Measurements from ENCODE around the gene CCL1.
"Not testable (repeated sequence)": the region's sequence is repeated elsewhere in the genome, so short reads cannot be mapped to it uniquely, and the experiment has no call there.

The CCL1 gene

GRCh38 chr17:34354637-34355036 lies 8.4 kb downstream of the CCL1 start:
- H3K4me1 ChIP-seq (ENCODE audit: insufficient read depth, low read length): no peaks in the 10 kb centered on the region
- H3K36me3 ChIP-seq (ENCODE audit: insufficient read depth, low read length): no peaks in the 10 kb centered on the region
- no peak overlapping the region for H3K4me3 ChIP-seq (ENCODE audit: low read depth in 1 of 2, low read length in 2 of 2)
- H3K27me3 ChIP-seq (ENCODE audit: control insufficient read depth in 1 of 2, insufficient read depth in 2 of 2, low read length in 2 of 2): no peaks in the 10 kb centered on the region
- no peak overlapping the region for H3K9ac ChIP-seq (ENCODE audit: low read length)
- no peaks in the 10 kb centered on the region for H3K9me3 ChIP-seq (ENCODE audit: low read length)
- no peak overlapping the region for H3K27ac ChIP-seq (ENCODE audit: low read depth, low read length)

- H3K9ac ChIP-seq (ENCODE audit: low read length): no peak overlapping the region
- H3K27ac ChIP-seq (ENCODE audit: low read depth, low read length): no peak overlapping the region
- no peaks in the 10 kb centered on the region for H3K9me3 ChIP-seq (ENCODE audit: low read length)
- H3K4me3 ChIP-seq (ENCODE audit: low read depth in 1 of 2, low read length in 2 of 2): no peak overlapping the region
- H3K4me1 ChIP-seq (ENCODE audit: insufficient read depth, low read length): no peaks in the 10 kb centered on the region
- H3K36me3 ChIP-seq (ENCODE audit: insufficient read depth, low read length): no peaks in the 10 kb centered on the region
- no peaks in the 10 kb centered on the region for H3K27me3 ChIP-seq (ENCODE audit: control insufficient read depth in 1 of 2, insufficient read depth in 2 of 2, low read length in 2 of 2)
These were observed 10.8 kb downstream of the CCL1 start for GRCh38 chr17:34352191-34352590.

- Histone ChIP-seq H3K27ac (ENCODE audit: low read depth, low read length) (no peak overlapping the region), H3K4me3 (ENCODE audit: low read depth in 1 of 2, low read length in 2 of 2) (no peak overlapping the region), H3K9me3 (ENCODE audit: low read length) (no peaks in the 10 kb centered on the region), H3K27me3 (ENCODE audit: control insufficient read depth in 1 of 2, insufficient read depth in 2 of 2, low read length in 2 of 2) (no peaks in the 10 kb centered on the region), H3K9ac (ENCODE audit: low read length) (no peak overlapping the region), H3K4me1 (ENCODE audit: insufficient read depth, low read length) (no peaks in the 10 kb centered on the region), H3K36me3 (ENCODE audit: insufficient read depth, low read length) (no peaks in the 10 kb centered on the region)
These were observed 11.9 kb downstream of the CCL1 start for GRCh38 chr17:34351096-34351495.

- H3K27me3 ChIP-seq (ENCODE audit: control insufficient read depth in 1 of 2, insufficient read depth in 2 of 2, low read length in 2 of 2): no peaks in the 10 kb centered on the region
- no peaks in the 10 kb centered on the region for H3K36me3 ChIP-seq (ENCODE audit: insufficient read depth, low read length)
These were observed 13.3 kb downstream of the CCL1 start for GRCh38 chr17:34349751-34350150.

GRCh38 chr17:34347063-34347462 lies 16.0 kb downstream of the CCL1 start:
- no peak overlapping the region for H3K27ac ChIP-seq (ENCODE audit: low read depth, low read length)
- no peak overlapping the region for H3K4me3 ChIP-seq (ENCODE audit: low read depth in 1 of 2, low read length in 2 of 2)
- no peaks in the 10 kb centered on the region for H3K27me3 ChIP-seq (ENCODE audit: control insufficient read depth in 1 of 2, insufficient read depth in 2 of 2, low read length in 2 of 2)
- no peaks in the 10 kb centered on the region for H3K9me3 ChIP-seq (ENCODE audit: low read length)
- no peaks in the 10 kb centered on the region for H3K4me1 ChIP-seq (ENCODE audit: insufficient read depth, low read length)
- H3K36me3 ChIP-seq (ENCODE audit: insufficient read depth, low read length): no peaks in the 10 kb centered on the region
- H3K9ac ChIP-seq (ENCODE audit: low read length): no peak overlapping the region

More at GRCh38 chr17:34349751-34350150, 13.3 kb downstream of the CCL1 start:
- H3K9me3 ChIP-seq (ENCODE audit: low read length): no peaks in the 10 kb centered on the region
- no peaks in the 10 kb centered on the region for H3K4me1 ChIP-seq (ENCODE audit: insufficient read depth, low read length)
- H3K9ac ChIP-seq (ENCODE audit: low read length): no peak overlapping the region
- no peak overlapping the region for H3K4me3 ChIP-seq (ENCODE audit: low read depth in 1 of 2, low read length in 2 of 2)
- no peak overlapping the region for H3K27ac ChIP-seq (ENCODE audit: low read depth, low read length)

GRCh38 chr17:34341916-34342315 lies 21.1 kb downstream of the CCL1 start:
- Histone ChIP-seq H3K9me3 (ENCODE audit: low read length) (no peaks in the 10 kb centered on the region), H3K9ac (ENCODE audit: low read length) (no peak overlapping the region), H3K27ac (ENCODE audit: low read depth, low read length) (no peak overlapping the region)

GRCh38 chr17:34339138-34339770 lies 23.8 kb downstream of the CCL1 start:
- Histone ChIP-seq H3K9ac (ENCODE audit: low read length) (no peak overlapping the region), H3K4me3 (ENCODE audit: low read depth in 1 of 2, low read length in 2 of 2) (no peak overlapping the region), H3K36me3 (ENCODE audit: insufficient read depth, low read length) (no peaks in the 10 kb centered on the region), H3K9me3 (ENCODE audit: low read length) (no peaks in the 10 kb centered on the region), H3K27ac (ENCODE audit: low read depth, low read length) (no peak overlapping the region), H3K4me1 (ENCODE audit: insufficient read depth, low read length) (no peaks in the 10 kb centered on the region), H3K27me3 (ENCODE audit: control insufficient read depth in 1 of 2, insufficient read depth in 2 of 2, low read length in 2 of 2) (no peaks in the 10 kb centered on the region)

More at GRCh38 chr17:34341916-34342315, 21.1 kb downstream of the CCL1 start:
- Histone ChIP-seq H3K4me3 (ENCODE audit: low read depth in 1 of 2, low read length in 2 of 2) (no peak overlapping the region), H3K4me1 (ENCODE audit: insufficient read depth, low read length) (no peaks in the 10 kb centered on the region), H3K36me3 (ENCODE audit: insufficient read depth, low read length) (no peaks in the 10 kb centered on the region), H3K27me3 (ENCODE audit: control insufficient read depth in 1 of 2, insufficient read depth in 2 of 2, low read length in 2 of 2) (no peaks in the 10 kb centered on the region)

GRCh38 chr17:34337701-34338100 lies 25.3 kb downstream of the CCL1 start:
- Histone ChIP-seq H3K4me1 (ENCODE audit: insufficient read depth, low read length) (no peaks in the 10 kb centered on the region), H3K4me3 (ENCODE audit: low read depth in 1 of 2, low read length in 2 of 2) (no peak overlapping the region), H3K36me3 (ENCODE audit: insufficient read depth, low read length) (no peaks in the 10 kb centered on the region), H3K9me3 (ENCODE audit: low read length) (no peaks in the 10 kb centered on the region), H3K9ac (ENCODE audit: low read length) (no peak overlapping the region), H3K27ac (ENCODE audit: low read depth, low read length) (no peak overlapping the region), H3K27me3 (ENCODE audit: control insufficient read depth in 1 of 2, insufficient read depth in 2 of 2, low read length in 2 of 2) (no peaks in the 10 kb centered on the region)

GRCh38 chr17:34327580-34327979 lies 35.5 kb downstream of the CCL1 start:
- H3K36me3 ChIP-seq (ENCODE audit: insufficient read depth, low read length); H3K9ac ChIP-seq (ENCODE audit: low read length); H3K27ac ChIP-seq (ENCODE audit: low read depth, low read length); H3K4me1 ChIP-seq (ENCODE audit: insufficient read depth, low read length); H3K9me3 ChIP-seq (ENCODE audit: low read length); H3K27me3 ChIP-seq (ENCODE audit: control insufficient read depth in 1 of 2, insufficient read depth in 2 of 2, low read length in 2 of 2); H3K4me3 ChIP-seq (ENCODE audit: low read depth in 1 of 2, low read length in 2 of 2): not testable (repeated sequence)

GRCh38 chr17:34321964-34322363 lies 41.1 kb downstream of the CCL1 start:
- no peaks in the 10 kb centered on the region for H3K27me3 ChIP-seq (ENCODE audit: control insufficient read depth in 1 of 2, insufficient read depth in 2 of 2, low read length in 2 of 2)
- no peak overlapping the region for H3K9ac ChIP-seq (ENCODE audit: low read length)
- no peak overlapping the region for H3K27ac ChIP-seq (ENCODE audit: low read depth, low read length)
- H3K36me3 ChIP-seq (ENCODE audit: insufficient read depth, low read length): no peaks in the 10 kb centered on the region
- H3K9me3 ChIP-seq (ENCODE audit: low read length): no peaks in the 10 kb centered on the region
- H3K4me3 ChIP-seq (ENCODE audit: low read depth in 1 of 2, low read length in 2 of 2): no peak overlapping the region
- no peaks in the 10 kb centered on the region for H3K4me1 ChIP-seq (ENCODE audit: insufficient read depth, low read length)

- Histone ChIP-seq H3K4me3 (ENCODE audit: low read depth in 1 of 2, low read length in 2 of 2) (no peak within 1 kb of the TSS), H3K4me1 (ENCODE audit: insufficient read depth, low read length) (no peaks in the 10 kb centered on the region), H3K27me3 (ENCODE audit: control insufficient read depth in 1 of 2, insufficient read depth in 2 of 2, low read length in 2 of 2) (no peaks in the 10 kb centered on the region), H3K9ac (ENCODE audit: low read length) (no peak within 1 kb of the TSS), H3K36me3 (ENCODE audit: insufficient read depth, low read length) (no peaks in the 10 kb centered on the region), H3K9me3 (ENCODE audit: low read length) (no peaks in the 10 kb centered on the region), H3K27ac (ENCODE audit: low read depth, low read length) (no peak within 1 kb of the TSS)
These were observed 44.0 kb downstream of the CCL1 start, which contains the start of gene CCL8 for GRCh38 chr17:34319039-34319483. Gene CCL8, plus strand, starts transcription at chr17:34319435. Its CDS starts 67 bp downstream, at chr17:34319502.

GRCh38 chr17:34318474-34318873 lies 44.6 kb downstream of the CCL1 start:
- Histone ChIP-seq H3K36me3 (ENCODE audit: insufficient read depth, low read length) (no peaks in the 10 kb centered on the region), H3K4me1 (ENCODE audit: insufficient read depth, low read length) (no peaks in the 10 kb centered on the region)

More at GRCh38 chr17:34318474-34318873, 44.6 kb downstream of the CCL1 start:
- Histone ChIP-seq H3K27me3 (ENCODE audit: control insufficient read depth in 1 of 2, insufficient read depth in 2 of 2, low read length in 2 of 2) (no peaks in the 10 kb centered on the region), H3K9me3 (ENCODE audit: low read length) (no peaks in the 10 kb centered on the region), H3K9ac (ENCODE audit: low read length) (no peak overlapping the region), H3K4me3 (ENCODE audit: low read depth in 1 of 2, low read length in 2 of 2) (no peak overlapping the region), H3K27ac (ENCODE audit: low read depth, low read length) (no peak overlapping the region)
